Loucy (cell line): Measurements from ENCODE around the gene SEC62.

ENCODE experiments used
- H2AFZ ChIP-seq: fragments of 200-600 bp; sonication (generic); 2 replicates; pipeline ENCODE4 v1.6.0; 2016; ENCODE audit warnings: antibody characterized with exemption, mild to moderate bottlenecking, low read length, moderate library complexity
- H3F3A ChIP-seq: fragments of 200-600 bp; 2 replicates; pipeline ENCODE4 v1.6.0; 2016; ENCODE audit warnings: antibody characterized with exemption, low read depth, mild to moderate bottlenecking
- H3K27me3 ChIP-seq: fragments of 200-600 bp; sonication (generic); 2 replicates; pipeline ENCODE4 v1.6.1; 2014; ENCODE audit warnings: low read length, mild to moderate bottlenecking; ENCODE audit not compliant: insufficient read depth, poor library complexity, severe bottlenecking
- H3K36me3 ChIP-seq: fragments of 200-600 bp; sonication (generic); 2 replicates; pipeline ENCODE4 v1.6.1; 2016; ENCODE audit warnings: low read length; ENCODE audit not compliant: insufficient read depth
- H3K4me1 ChIP-seq: fragments of 200-600 bp; sonication (generic); 2 replicates; pipeline ENCODE4 v1.5.1; 2014; ENCODE audit warnings: low read length, mild to moderate bottlenecking; ENCODE audit not compliant: insufficient read depth, poor library complexity, severe bottlenecking
- H3K4me2 ChIP-seq: fragments of 200-600 bp; sonication (generic); 2 replicates; pipeline ENCODE4 v1.6.0; 2014; ENCODE audit warnings: antibody characterized with exemption, low read length, low read depth, mild to moderate bottlenecking; ENCODE audit not compliant: poor library complexity, severe bottlenecking
- H3K4me3 ChIP-seq: fragments of 200-600 bp; sonication (generic); 2 replicates; pipeline ENCODE4 v1.5.1; 2014; ENCODE audit warnings: low read length, mild to moderate bottlenecking, mixed read lengths; ENCODE audit not compliant: poor library complexity, severe bottlenecking
- H3K79me2 ChIP-seq: fragments of 200-600 bp; sonication (generic); 2 replicates; pipeline ENCODE4 v1.6.1; 2014; ENCODE audit warnings: low read length; ENCODE audit not compliant: insufficient read depth
- H3K9ac ChIP-seq: fragments of 200-600 bp; sonication (generic); 2 replicates; pipeline ENCODE4 v1.6.0; 2014; ENCODE audit warnings: mild to moderate bottlenecking, low read depth, low read length, moderate library complexity; ENCODE audit not compliant: poor library complexity, severe bottlenecking
- H3K9me2 ChIP-seq: fragments of 200-600 bp; sonication (generic); replicated peaks from 2 replicates; pipeline ENCODE4 v1.6.1; 2016; ENCODE audit warnings: low read depth, low read length, mixed read lengths
- H3K9me3 ChIP-seq: fragments of 200-600 bp; sonication (generic); 2 replicates; pipeline ENCODE4 v1.6.1; 2014; ENCODE audit warnings: mild to moderate bottlenecking, antibody characterized with exemption, low read length, low read depth; ENCODE audit not compliant: insufficient read depth
- H4K20me1 ChIP-seq: fragments of 200-600 bp; sonication (generic); 2 replicates; pipeline ENCODE4 v1.6.0; 2014; ENCODE audit warnings: antibody characterized with exemption, low read length, mild to moderate bottlenecking; ENCODE audit not compliant: insufficient read depth, poor library complexity, severe bottlenecking
- EZH2phosphoT487 ChIP-seq: fragments of 200-600 bp; IDR thresholded peaks from 2 replicates; pipeline ENCODE4 v1.6.1; 2018; ENCODE audit warnings: antibody characterized with exemption, mild to moderate bottlenecking, moderate library complexity, borderline replicate concordance
- TF ChIP-seq, protein P1 (sequence below): fragments of 200-600 bp; sonication (generic); conservative IDR thresholded peaks from 2 replicates; pipeline ENCODE4 v1.5.1; 2014; ENCODE audit warnings: mild to moderate bottlenecking, antibody characterized with exemption, low read length

Gene SEC62

DNA sequence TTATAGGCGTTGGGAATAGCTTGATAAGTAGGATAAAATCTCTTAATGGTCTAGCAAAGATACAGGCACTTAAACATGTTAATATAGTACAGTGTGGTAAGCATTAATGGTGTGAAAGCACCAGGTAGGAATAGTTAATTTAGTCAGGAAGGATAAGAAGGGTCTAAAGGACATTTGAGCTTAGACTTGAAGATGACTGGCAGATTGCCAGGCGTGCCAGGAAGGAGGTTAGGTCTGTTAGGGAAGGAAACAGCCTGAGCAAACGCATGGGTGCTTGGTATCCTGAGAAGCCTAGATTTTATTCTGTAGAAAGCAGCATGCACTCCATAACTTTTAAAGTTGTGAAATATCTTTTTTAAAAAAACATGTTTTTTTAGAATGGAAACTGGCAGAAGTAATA is 17.7 kb downstream of the SEC62 start:
- Histone ChIP-seq H3K79me2 (no peaks in the 10 kb centered on the region), H3F3A (no peaks in the 10 kb centered on the region), H3K4me2 (no peak overlapping the region)

DNA sequence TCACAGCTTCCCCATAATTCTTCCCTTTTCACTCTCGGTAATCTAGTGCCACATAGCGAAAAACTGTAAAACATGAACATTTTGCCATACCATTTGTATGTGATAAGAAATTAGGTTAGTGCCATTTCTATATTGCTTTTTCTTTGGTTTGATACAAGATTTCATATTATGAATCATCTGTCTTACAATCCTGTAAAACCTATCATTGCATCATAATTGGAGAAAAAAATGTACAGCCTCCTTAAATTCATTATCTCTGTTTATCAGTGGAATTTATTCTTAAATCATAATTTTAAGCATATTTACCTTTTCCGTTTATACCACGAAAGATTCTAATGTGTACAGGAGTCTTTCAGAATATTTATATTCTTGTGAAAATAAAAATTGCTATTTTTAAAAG is 23.8 kb downstream of the SEC62 start:
- Histone ChIP-seq H3K9me3 (no peaks in the 10 kb centered on the region), H3F3A (no peaks in the 10 kb centered on the region), H3K9me2 (no peaks in the 10 kb centered on the region), H3K27me3 (no peaks in the 10 kb centered on the region), H3K36me3 (peaks cover 76% of the 10 kb centered on the region), H3K9ac (no peak overlapping the region), H3K4me2 (no peak overlapping the region), H3K4me3 (no peak overlapping the region), H2AFZ (no peak overlapping the region), H4K20me1 (no peaks in the 10 kb centered on the region), H3K79me2 (no peaks in the 10 kb centered on the region), H3K4me1 (no peaks in the 10 kb centered on the region)
- TF ChIP-seq EZH2phosphoT487: no peak
- TF ChIP-seq, protein P1, sequence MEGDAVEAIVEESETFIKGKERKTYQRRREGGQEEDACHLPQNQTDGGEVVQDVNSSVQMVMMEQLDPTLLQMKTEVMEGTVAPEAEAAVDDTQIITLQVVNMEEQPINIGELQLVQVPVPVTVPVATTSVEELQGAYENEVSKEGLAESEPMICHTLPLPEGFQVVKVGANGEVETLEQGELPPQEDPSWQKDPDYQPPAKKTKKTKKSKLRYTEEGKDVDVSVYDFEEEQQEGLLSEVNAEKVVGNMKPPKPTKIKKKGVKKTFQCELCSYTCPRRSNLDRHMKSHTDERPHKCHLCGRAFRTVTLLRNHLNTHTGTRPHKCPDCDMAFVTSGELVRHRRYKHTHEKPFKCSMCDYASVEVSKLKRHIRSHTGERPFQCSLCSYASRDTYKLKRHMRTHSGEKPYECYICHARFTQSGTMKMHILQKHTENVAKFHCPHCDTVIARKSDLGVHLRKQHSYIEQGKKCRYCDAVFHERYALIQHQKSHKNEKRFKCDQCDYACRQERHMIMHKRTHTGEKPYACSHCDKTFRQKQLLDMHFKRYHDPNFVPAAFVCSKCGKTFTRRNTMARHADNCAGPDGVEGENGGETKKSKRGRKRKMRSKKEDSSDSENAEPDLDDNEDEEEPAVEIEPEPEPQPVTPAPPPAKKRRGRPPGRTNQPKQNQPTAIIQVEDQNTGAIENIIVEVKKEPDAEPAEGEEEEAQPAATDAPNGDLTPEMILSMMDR: no peak

More for the DNA sequence above, 17.7 kb downstream of the SEC62 start:
- Histone ChIP-seq H3K9me3 (no peaks in the 10 kb centered on the region), H4K20me1 (no peaks in the 10 kb centered on the region), H3K4me1 (peaks cover 10% of the 10 kb centered on the region), H3K4me3 (no peak overlapping the region), H2AFZ (no peak overlapping the region), H3K36me3 (peaks cover 94% of the 10 kb centered on the region), H3K27me3 (no peaks in the 10 kb centered on the region), H3K9me2 (no peaks in the 10 kb centered on the region), H3K9ac (no peak overlapping the region)
- TF ChIP-seq, protein P1: no peak
- TF ChIP-seq EZH2phosphoT487: no peak

DNA sequence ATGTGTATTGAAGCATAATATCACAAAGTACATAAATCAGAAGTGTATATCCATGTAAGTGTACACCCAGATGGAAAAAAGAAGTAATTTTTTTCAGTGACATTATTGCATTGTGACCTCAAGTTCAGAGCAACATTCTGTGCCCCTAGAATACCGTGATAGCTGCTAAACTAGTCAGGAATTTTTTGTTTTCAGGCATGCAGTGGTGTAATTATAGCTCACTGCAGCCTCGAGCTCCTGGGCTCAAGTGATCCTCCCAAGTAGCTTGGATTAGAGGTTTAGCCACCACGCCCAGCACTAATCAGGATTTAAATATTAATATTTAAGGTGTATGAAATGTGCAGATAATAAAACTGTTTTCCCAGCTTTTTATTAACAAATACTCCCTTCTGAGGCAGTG is 25.5 kb downstream of the SEC62 start:
- TF ChIP-seq EZH2phosphoT487: no peak
- TF ChIP-seq, protein P1: no peak
- no peaks in the 10 kb centered on the region for H3K9me3 ChIP-seq
- no peak overlapping the region for H3K9ac ChIP-seq
- peaks cover 64% of the 10 kb centered on the region for H3K36me3 ChIP-seq
- no peaks in the 10 kb centered on the region for H4K20me1 ChIP-seq
- no peaks in the 10 kb centered on the region for H3K79me2 ChIP-seq
- H3K4me1 ChIP-seq: no peaks in the 10 kb centered on the region
- no peak overlapping the region for H2AFZ ChIP-seq
- H3K9me2 ChIP-seq: no peaks in the 10 kb centered on the region
- no peak overlapping the region for H3K4me2 ChIP-seq
- no peaks in the 10 kb centered on the region for H3K27me3 ChIP-seq
- H3F3A ChIP-seq: no peaks in the 10 kb centered on the region
- H3K4me3 ChIP-seq: no peak overlapping the region
